ENCODE data around the gene RORB. TPM values are rescaled to one million over a fixed set of nuclear protein-coding genes. Genes with fewer than 3 reads are reported as not detected.
A peak's percentile ranks its signal among the peaks of the same experiment; 100 is the strongest.

RORB gene
- total and polyA plus RNA-seq, 2 donors (not counting 1 experiment from before 2014, with no cell fraction given): 0.24 to 4.3 TPM

DNA sequence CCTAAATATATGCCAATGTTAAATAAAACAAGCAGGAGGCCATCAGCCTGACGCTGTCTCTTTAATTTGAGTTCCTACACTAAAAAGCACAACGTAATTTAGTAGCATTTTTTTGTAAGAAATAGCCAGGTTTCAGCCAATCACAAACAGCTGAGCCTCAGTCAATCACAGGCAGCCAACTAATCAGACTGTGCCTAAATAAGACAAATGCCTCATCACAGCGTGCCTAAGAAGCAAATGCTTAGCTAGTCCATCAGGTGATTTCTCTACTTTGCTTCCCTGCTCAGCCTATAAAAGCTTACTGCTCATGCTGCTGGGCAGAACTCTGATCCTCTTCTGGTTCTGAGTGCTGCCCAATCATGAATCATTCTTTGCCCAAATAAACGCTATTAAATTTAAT is 38.3 kb upstream of the RORB start:
- no peaks in the 10 kb centered on the region for H4K20me1 ChIP-seq (ENCODE audit: control insufficient read depth, extremely low read depth, insufficient read depth, low read length)
- no peak for DNase-seq (ENCODE audit: low read depth in 2 of 2)
- H3K36me3 ChIP-seq (ENCODE audit: control insufficient read depth, insufficient read depth, low read length): no peaks in the 10 kb centered on the region
- H3K9me3 ChIP-seq (ENCODE audit: control insufficient read depth, insufficient read depth, low read depth, low read length): no peaks in the 10 kb centered on the region
- no peaks in the 10 kb centered on the region for H3K4me1 ChIP-seq (ENCODE audit: control insufficient read depth, extremely low read depth, insufficient read depth, low read length)
- H2AFZ ChIP-seq (ENCODE audit: low read length): no peak overlapping the region
- H3K79me2 ChIP-seq (ENCODE audit: control insufficient read depth, insufficient read depth, low read length): no peaks in the 10 kb centered on the region
- TF ChIP-seq, protein P1, sequence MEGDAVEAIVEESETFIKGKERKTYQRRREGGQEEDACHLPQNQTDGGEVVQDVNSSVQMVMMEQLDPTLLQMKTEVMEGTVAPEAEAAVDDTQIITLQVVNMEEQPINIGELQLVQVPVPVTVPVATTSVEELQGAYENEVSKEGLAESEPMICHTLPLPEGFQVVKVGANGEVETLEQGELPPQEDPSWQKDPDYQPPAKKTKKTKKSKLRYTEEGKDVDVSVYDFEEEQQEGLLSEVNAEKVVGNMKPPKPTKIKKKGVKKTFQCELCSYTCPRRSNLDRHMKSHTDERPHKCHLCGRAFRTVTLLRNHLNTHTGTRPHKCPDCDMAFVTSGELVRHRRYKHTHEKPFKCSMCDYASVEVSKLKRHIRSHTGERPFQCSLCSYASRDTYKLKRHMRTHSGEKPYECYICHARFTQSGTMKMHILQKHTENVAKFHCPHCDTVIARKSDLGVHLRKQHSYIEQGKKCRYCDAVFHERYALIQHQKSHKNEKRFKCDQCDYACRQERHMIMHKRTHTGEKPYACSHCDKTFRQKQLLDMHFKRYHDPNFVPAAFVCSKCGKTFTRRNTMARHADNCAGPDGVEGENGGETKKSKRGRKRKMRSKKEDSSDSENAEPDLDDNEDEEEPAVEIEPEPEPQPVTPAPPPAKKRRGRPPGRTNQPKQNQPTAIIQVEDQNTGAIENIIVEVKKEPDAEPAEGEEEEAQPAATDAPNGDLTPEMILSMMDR (conservative IDR thresholded peaks at IDR 0.05 in 1 of 2, IDR thresholded peaks at IDR 0.05 in 1 of 2; ENCODE audit: low read depth in 1 of 2, low read length in 2 of 2): no peak
- no peak for TF ChIP-seq EZH2 (IDR thresholded peaks at IDR 0.05; ENCODE audit: low read length, missing control alignments)
- no peak overlapping the region for H3K4me3 ChIP-seq (replicated peaks in 1 of 4; ENCODE audit: control extremely low read depth in 1 of 4, insufficient read depth in 1 of 4, low read depth in 3 of 4, low read length in 4 of 4)
- H3K27ac ChIP-seq (ENCODE audit: insufficient read depth, low read length): no peak overlapping the region
- no peak overlapping the region for H3K4me2 ChIP-seq (ENCODE audit: extremely low read depth, insufficient read depth, low read length)
- H3K9ac ChIP-seq (ENCODE audit: insufficient read depth, low read length): no peak overlapping the region
- H3K27me3 ChIP-seq (ENCODE audit: control insufficient read depth, insufficient read depth, low read length): no peaks in the 10 kb centered on the region

DNA sequence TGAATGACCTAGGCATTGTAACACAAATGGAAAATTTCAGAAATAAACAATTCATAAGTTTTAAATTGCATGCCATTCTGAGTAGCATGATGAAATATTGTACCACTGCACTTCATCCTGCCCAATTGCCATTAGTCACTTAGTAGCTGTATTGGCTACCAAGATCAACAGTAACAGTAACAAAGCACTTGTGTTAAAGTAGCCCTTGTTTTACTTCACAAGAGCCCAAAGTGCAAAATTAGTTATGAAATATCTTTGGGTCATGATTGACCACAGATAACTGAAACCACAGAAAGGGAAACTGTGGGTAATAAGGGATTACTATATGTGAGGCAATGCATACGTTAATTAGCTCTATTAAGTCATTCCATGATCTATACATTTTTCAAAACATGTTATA is 33.3 kb upstream of the RORB start:
- H3K4me2 ChIP-seq (ENCODE audit: extremely low read depth, insufficient read depth, low read length): no peak overlapping the region
- no peaks in the 10 kb centered on the region for H3K9me3 ChIP-seq (ENCODE audit: control insufficient read depth, insufficient read depth, low read depth, low read length)
- H3K36me3 ChIP-seq (ENCODE audit: control insufficient read depth, insufficient read depth, low read length): no peaks in the 10 kb centered on the region
- H3K27ac ChIP-seq (ENCODE audit: insufficient read depth, low read length): no peak overlapping the region
- H3K4me1 ChIP-seq (ENCODE audit: control insufficient read depth, extremely low read depth, insufficient read depth, low read length): no peaks in the 10 kb centered on the region
- no peak overlapping the region for H3K4me3 ChIP-seq (replicated peaks in 1 of 4; ENCODE audit: control extremely low read depth in 1 of 4, insufficient read depth in 1 of 4, low read depth in 3 of 4, low read length in 4 of 4)
- peak in 1 of 2 donors; percentile 11 for DNase-seq (ENCODE audit: low read depth in 2 of 2)
- no peaks in the 10 kb centered on the region for H3K79me2 ChIP-seq (ENCODE audit: control insufficient read depth, insufficient read depth, low read length)
- no peak overlapping the region for H3K9ac ChIP-seq (ENCODE audit: insufficient read depth, low read length)
- no peak overlapping the region for H2AFZ ChIP-seq (ENCODE audit: low read length)
- H3K27me3 ChIP-seq (ENCODE audit: control insufficient read depth, insufficient read depth, low read length): no peaks in the 10 kb centered on the region
- H4K20me1 ChIP-seq (ENCODE audit: control insufficient read depth, extremely low read depth, insufficient read depth, low read length): no peaks in the 10 kb centered on the region
- no peak for TF ChIP-seq EZH2 (IDR thresholded peaks at IDR 0.05; ENCODE audit: low read length, missing control alignments)
- TF ChIP-seq, protein P1 (conservative IDR thresholded peaks at IDR 0.05 in 1 of 2, IDR thresholded peaks at IDR 0.05 in 1 of 2; ENCODE audit: low read depth in 1 of 2, low read length in 2 of 2): no peak

DNA sequence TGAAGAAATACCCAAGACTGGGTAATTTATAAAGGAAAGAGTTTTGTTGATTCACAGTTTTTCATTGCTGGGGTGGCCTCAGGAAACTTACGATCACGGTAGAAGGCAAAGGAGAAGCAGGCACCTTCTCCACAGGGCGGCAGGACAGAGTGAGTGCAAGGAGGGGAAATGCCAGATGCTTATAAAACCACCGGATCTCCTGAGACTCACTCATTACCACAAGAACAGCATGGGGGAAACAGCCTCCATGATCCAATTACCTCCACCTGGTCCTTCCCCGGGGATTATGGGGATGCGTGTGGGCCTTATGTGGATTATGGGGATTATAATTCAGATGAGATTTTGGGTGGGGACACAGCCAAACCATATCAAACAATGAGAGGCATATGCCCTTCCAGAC is 18.5 kb upstream of the RORB start:
- DNase-seq (ENCODE audit: low read depth in 2 of 2): no peak
- no peaks in the 10 kb centered on the region for H3K36me3 ChIP-seq (ENCODE audit: control insufficient read depth, insufficient read depth, low read length)
- no peak overlapping the region for H2AFZ ChIP-seq (ENCODE audit: low read length)
- TF ChIP-seq, protein P1 (conservative IDR thresholded peaks at IDR 0.05 in 1 of 2, IDR thresholded peaks at IDR 0.05 in 1 of 2; ENCODE audit: low read depth in 1 of 2, low read length in 2 of 2): no peak
- TF ChIP-seq EZH2 (IDR thresholded peaks at IDR 0.05; ENCODE audit: low read length, missing control alignments): no peak
- no peaks in the 10 kb centered on the region for H3K4me1 ChIP-seq (ENCODE audit: control insufficient read depth, extremely low read depth, insufficient read depth, low read length)
- no peak overlapping the region for H3K4me3 ChIP-seq (replicated peaks in 1 of 4; ENCODE audit: control extremely low read depth in 1 of 4, insufficient read depth in 1 of 4, low read depth in 3 of 4, low read length in 4 of 4)
- H3K9ac ChIP-seq (ENCODE audit: insufficient read depth, low read length): no peak overlapping the region
- no peaks in the 10 kb centered on the region for H3K9me3 ChIP-seq (ENCODE audit: control insufficient read depth, insufficient read depth, low read depth, low read length)
- no peaks in the 10 kb centered on the region for H3K27me3 ChIP-seq (ENCODE audit: control insufficient read depth, insufficient read depth, low read length)
- no peak overlapping the region for H3K27ac ChIP-seq (ENCODE audit: insufficient read depth, low read length)
- no peaks in the 10 kb centered on the region for H4K20me1 ChIP-seq (ENCODE audit: control insufficient read depth, extremely low read depth, insufficient read depth, low read length)
- no peak overlapping the region for H3K4me2 ChIP-seq (ENCODE audit: extremely low read depth, insufficient read depth, low read length)
- H3K79me2 ChIP-seq (ENCODE audit: control insufficient read depth, insufficient read depth, low read length): no peaks in the 10 kb centered on the region
